Effector CD4-positive, alpha-beta T cell (primary cell): Measurements from ENCODE around the gene ACSM3.
"Not testable (repeated sequence)": the region's sequence is repeated elsewhere in the genome, so short reads cannot be mapped to it uniquely, and the experiment has no call there.

Source experiments
- DNase-seq: peaks from one replicate; pipeline ENCODE4 v3.0.0-alpha.2; 2020

ACSM3 gene

DNA sequence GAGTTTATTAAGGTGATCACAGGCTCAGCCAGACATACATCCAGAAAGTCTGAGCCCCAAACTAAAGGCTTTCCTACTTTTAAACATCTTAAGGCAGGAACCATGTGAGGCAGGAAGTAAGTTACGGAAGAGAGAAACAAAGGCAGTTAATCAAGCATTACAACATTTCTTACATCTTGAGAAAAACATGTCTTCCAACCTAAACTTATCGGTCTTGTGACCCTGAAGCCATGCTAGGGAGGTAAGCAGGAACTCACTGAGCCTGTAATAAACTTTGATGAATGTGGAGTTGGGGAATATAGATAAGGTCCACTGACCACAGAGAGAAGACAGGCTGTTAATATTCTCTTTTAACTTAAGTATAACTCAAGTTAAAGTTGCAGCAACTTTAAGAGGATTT, 3.5 kb upstream of the ACSM3 start:
- no peak for DNase-seq

DNA sequence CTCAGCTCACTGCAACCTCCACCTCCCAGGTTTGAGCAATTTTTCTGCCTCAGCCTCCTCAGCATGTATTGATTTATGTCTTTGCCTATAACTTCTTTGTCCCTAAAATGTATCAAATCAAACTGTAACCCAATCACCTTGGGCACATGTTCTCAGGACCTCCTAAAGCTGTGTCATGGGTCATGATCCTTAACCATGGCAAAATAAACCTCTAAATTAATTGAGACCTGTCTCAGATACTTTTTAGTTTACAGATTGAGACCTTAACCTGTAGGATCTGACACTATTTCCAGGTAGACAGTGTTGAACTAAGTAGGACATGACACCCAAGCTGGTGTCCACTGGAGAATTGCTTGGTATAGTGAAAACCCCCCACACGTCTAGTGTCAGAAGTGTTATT, 2.6 kb upstream of the ACSM3 start:
- no peak for DNase-seq

GRCh38 chr16:20762404-20763123, 1.2 kb upstream of the ACSM3 start:
- DNase-seq = no peak

DNA sequence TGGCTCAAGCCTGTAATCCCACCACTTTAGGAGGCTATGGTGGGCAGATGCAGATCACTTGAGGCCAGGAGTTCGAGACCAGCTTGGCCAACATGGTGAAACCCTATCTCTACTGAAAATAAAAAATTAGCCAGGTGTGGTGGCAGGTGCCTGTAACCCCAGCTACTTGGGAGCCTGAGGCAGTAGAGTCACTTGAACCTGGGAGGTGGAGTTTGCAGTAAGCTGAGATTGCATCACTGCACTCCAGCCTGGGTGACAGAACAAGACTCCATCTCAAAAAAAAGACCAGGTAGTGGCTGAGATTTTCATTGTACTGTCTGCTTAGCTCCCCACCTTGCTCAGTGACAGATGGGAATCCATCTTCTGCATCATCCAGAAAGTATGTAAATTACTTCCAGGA, 634 bp downstream of the ACSM3 start:
- DNase-seq = not testable (repeated sequence)

DNA sequence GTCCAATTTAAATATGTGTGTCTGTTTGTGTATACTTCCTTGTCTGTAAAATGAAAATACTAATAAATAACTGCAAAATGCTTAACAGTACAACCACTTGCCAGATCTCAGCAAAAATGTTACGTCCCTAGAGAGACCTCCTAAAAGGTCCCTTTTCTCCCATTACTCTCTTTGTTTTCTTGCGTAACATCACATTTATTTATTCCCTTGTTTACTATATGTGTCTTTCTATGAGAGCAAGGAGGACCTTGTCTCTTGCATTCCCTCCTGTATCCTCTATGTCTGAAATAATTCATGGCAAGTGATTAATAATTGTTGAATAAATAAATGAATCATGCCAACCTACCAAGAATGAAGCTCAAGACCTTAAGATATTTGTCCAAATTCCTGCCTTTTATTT, 1.9 kb downstream of the ACSM3 start:
- no peak for DNase-seq

GRCh38 chr16:20766294-20766693, 2.5 kb downstream of the ACSM3 start:
- no peak for DNase-seq

DNA sequence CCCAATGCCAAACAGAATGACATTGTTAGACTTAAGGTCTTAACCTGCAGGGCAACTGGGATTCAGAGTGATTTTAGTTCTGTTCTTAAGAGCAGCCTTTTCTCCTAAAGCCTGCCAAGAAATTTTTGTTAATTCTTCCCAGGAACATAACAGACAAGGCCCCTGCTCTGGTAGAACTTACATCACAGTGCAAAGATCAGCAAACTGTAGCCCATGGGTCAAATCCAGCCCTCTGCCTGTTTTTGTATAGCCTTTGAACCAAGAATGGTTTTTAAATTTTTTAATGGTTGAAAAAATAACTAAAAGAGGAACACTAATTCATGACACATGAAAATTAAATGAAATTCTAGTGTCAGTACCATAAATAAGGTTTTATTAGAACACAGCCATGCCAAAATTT, 3.8 kb downstream of the ACSM3 start:
- no peak for DNase-seq

GRCh38 chr16:20768121-20768520, 4.3 kb downstream of the ACSM3 start:
- no peak for DNase-seq

DNA sequence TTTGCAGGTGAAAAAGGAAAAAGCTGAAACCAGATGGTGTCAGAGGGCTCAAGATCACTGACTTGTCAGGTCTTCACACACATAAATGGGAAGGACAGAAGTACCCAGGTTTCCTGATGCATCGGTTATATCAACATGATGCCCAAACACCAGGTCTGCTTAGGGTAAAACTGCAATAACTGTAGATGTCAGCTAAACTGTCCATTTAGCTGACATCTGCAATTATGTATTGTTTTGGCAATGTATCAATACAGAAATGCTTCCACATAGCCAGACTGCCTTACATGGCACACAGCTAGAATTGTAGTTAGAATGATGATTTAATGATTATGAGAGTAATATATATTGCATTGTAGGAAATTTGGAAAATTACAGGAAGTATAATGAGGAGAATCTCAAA, 5.0 kb downstream of the ACSM3 start:
- no peak for DNase-seq

GRCh38 chr16:20773679-20774078, 9.9 kb downstream of the ACSM3 start:
- DNase-seq = no peak

DNA sequence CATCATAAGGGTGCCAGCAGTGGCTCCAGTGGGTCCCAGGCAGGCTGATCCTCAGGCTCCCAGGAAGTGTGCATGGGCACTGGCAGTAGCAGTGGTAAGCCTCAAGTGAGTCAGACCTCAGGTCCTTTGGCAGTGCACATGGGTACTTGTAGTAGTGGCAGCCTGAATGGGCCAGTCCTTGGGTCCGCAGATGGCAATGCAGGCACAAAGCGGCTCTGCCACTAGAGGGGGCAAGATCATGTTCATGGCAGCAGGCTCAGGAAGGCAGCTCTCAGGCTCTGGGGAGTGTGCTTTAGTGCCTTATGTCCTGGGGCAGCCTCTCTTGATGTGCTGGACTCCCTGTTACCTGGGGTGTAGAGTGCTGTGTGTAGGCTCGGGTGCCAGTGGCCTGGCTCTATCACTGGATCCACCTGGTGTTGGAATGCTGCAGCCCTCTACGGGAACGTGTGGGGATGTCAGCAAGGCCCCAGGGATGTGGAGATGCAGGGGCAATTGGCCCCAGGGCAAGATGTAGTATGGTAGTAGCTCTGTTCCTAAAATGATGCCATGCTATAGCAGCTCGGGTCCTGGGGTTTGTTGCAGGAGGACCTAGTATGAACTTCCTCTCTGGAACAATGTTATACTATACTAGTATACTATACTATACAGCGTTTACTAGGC, 11.0 kb downstream of the ACSM3 start:
- peak; percentile 35 for DNase-seq

DNA sequence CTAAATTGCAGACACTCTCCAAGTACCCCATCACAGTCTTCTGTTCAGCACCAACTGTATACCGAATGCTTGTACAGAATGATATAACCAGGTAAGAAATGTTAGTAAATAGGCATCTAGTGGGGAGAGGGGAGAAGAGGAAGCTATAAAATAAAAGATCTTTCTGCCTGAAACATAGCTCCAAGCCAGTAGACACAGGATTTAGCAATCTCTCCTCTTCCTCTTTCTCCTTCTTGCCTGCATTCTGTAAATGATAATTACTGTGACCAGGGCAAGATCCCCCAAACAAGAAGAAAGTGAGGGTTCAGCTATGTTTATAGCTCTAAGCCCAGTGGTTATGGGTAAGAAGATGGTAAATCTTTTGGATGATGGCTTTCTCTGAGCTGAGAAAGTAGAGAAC, 17.9 kb downstream of the ACSM3 start:
- DNase-seq = no peak

GRCh38 chr16:20782470-20782869, 18.7 kb downstream of the ACSM3 start:
- no peak for DNase-seq

DNA sequence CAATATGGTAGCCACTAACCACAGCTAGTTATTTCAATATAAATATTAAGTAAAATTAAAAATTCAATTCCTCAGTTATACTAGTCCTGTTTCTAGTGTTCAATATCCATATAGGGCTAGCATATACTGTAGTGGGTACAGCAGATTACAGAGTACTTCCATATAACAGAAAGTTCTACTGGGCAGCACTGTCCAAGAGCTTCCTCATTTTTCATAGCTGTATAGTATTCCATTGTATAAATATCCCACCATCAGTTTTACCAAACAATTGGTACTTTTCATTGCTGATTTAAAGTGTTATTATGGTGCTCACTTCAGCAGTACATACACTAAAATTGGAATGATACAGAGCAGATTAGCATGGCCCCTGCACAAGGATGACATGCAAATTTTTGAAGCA, 20.4 kb downstream of the ACSM3 start:
- no peak for DNase-seq

DNA sequence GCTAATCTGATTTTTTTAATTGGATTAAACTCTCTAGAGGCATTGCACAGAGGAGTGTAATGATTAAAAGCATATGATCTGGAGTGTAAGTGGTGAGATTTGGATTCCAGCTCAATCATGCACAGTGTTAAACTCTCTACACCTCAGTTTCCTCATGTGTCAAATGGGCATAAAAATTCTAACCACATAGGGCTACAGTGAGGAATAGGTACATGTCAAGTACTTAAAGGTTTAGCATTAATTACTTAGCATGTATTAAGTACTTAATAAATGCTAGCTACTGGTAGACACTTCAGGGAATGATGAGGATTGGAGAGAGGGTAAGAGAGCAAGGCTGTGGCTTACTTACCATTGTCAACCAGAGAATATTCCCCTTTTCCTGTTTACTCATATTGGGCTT, 25.3 kb downstream of the ACSM3 start:
- no peak for DNase-seq

GRCh38 chr16:20791923-20792612, 28.3 kb downstream of the ACSM3 start:
- no peak for DNase-seq

DNA sequence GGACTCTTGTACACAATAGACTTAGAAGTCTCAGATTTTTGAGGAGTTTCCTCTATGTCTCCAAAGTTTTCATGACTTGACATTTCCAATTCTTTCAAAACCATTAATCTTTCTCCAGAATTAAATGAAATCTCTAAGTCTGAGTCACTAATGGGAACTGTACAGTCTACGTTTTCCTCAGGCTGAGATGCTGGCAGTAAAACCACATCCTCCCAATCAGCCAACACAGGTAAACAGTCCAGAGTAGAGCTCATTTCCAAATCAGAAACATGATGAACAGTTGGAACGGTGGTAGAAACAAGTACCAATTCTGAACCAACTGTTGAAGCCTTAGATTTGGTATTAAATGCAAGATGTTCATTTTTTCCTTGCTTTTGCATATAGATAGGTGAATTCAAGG, 34.5 kb downstream of the ACSM3 start:
- no peak for DNase-seq

- DNase-seq = no peak
These were observed 35.8 kb downstream of the ACSM3 start for GRCh38 chr16:20799599-20799998.

GRCh38 chr16:20801278-20801677, 37.5 kb downstream of the ACSM3 start:
- DNase-seq = no peak

- DNase-seq = no peak
These were observed 39.4 kb downstream of the ACSM3 start for GRCh38 chr16:20803192-20803560.

DNA sequence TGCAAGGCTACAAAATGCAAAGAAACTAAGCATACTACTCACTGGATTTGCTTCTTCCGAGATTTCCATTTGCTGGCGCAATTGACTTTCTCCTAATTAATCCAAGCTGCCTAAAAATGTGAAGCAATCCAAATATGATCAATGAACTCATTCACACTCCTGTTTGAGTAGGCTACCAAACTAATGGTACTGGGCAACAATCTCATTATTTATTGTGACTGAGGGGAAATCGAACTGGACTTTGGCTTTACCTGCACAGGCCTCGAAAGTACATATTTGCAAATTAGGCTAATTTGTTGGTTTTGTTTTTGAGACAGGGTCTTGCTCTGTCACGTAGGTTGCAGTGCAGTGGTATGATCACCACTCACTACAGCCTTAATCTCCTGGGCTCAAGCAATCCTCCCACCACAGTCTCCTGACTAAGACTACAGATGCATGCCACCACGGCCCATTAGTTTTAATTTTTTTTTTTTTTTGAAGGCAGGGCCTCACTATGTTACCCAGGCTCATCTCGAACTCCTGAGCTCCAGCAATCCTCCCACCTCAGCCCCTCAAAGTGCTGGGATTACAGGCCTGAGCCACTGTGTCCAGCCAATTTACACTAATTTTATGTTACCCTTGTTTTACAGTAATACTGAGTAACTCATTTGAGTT, 39.9 kb downstream of the ACSM3 start:
- no peak for DNase-seq

GRCh38 chr16:20805684-20806167, 41.9 kb downstream of the ACSM3 start:
- not testable (repeated sequence) for DNase-seq
